T-helper 1 cell treated with Interleukin-12 subunit alpha and Interleukin-12 subunit beta and Interleukin-4 antibody, amounts not matched to agents 30 ng/mL and 1 ng/mL, for 36 hours (primary cell): Measurements from ENCODE around the gene DSCAML1. TPM values are rescaled to one million over a fixed set of nuclear protein-coding genes. Genes with fewer than 3 reads are reported as not detected.

Source experiments
- intact Hi-C: fragments of 100-400 bp; cut with micrococcal nuclease; formaldehyde crosslinking; loops from one replicate; pipeline ENCODE4 v1.15.1; 2024
- total RNA-seq: library from RNA; stranded (reverse); gene quantifications from 2 replicates; pipeline ENCODE4 v1.2.3, GENCODE V29; 2022

DSCAML1 gene
- total RNA-seq, 1 donor from 2014 or later: 0.27 TPM

- intact Hi-C loops: no loop called here
Measured at GRCh38 chr11:117562136-117562535, 234.9 kb downstream of the DSCAML1 start.

GRCh38 chr11:117560780-117561530 lies 236.1 kb downstream of the DSCAML1 start:
- intact Hi-C loops: no loop called here

- intact Hi-C loops: no loop called here
Measured at GRCh38 chr11:117559698-117560097, 237.3 kb downstream of the DSCAML1 start.

- intact Hi-C loops: no loop called here
Measured at GRCh38 chr11:117557361-117557760, 239.7 kb downstream of the DSCAML1 start.

- intact Hi-C loops: no loop called here
Measured at GRCh38 chr11:117554601-117555333, 242.2 kb downstream of the DSCAML1 start.

GRCh38 chr11:117552626-117553025 lies 244.4 kb downstream of the DSCAML1 start:
- intact Hi-C loops: no loop called here

- intact Hi-C loops: no loop called here
Measured at GRCh38 chr11:117551761-117552343, 245.2 kb downstream of the DSCAML1 start.

GRCh38 chr11:117550466-117550865 lies 246.6 kb downstream of the DSCAML1 start:
- intact Hi-C loops: no loop called here

- intact Hi-C loops: no loop called here
Measured at GRCh38 chr11:117549417-117549816, 247.6 kb downstream of the DSCAML1 start.

GRCh38 chr11:117548876-117549275 lies 248.1 kb downstream of the DSCAML1 start:
- intact Hi-C loops: no loop called here

GRCh38 chr11:117547946-117548345 lies 249.1 kb downstream of the DSCAML1 start:
- intact Hi-C loops: no loop called here

- intact Hi-C loops: no loop called here
Measured at GRCh38 chr11:117547195-117547850, 249.7 kb downstream of the DSCAML1 start.

- intact Hi-C loops: no loop called here
Measured at GRCh38 chr11:117546431-117547194, 250.4 kb downstream of the DSCAML1 start.

- intact Hi-C loops: no loop called here
Measured at GRCh38 chr11:117545706-117546105, 251.3 kb downstream of the DSCAML1 start.

- intact Hi-C loops: no loop called here
Measured at GRCh38 chr11:117544130-117544800, 252.8 kb downstream of the DSCAML1 start.

GRCh38 chr11:117541211-117541610 lies 255.8 kb downstream of the DSCAML1 start:
- intact Hi-C loops: no loop called here

- intact Hi-C loops: no loop called here
Measured at GRCh38 chr11:117538263-117539135, 258.5 kb downstream of the DSCAML1 start.

GRCh38 chr11:117535850-117536411 lies 261.1 kb downstream of the DSCAML1 start:
- intact Hi-C loops: no loop called here

- intact Hi-C loops: no loop called here
Measured at GRCh38 chr11:117535201-117535849, 261.7 kb downstream of the DSCAML1 start.
